Ovary (tissue), 9 donors: ENCODE measurements around the gene VAC14. TPM values are rescaled to one million over a fixed set of nuclear protein-coding genes. Genes with fewer than 3 reads are reported as not detected.

ENCODE experiments used
- DNase-seq, 5 donors: peaks; one replicate each; pipeline ENCODE4 v3.0.0-alpha.2; 2019 to 2020
- H3K27ac ChIP-seq, 2 donors: fragments of 200-600 bp; one replicate each; pipeline versions ENCODE4 v1.5.1 to v1.8.0; 2019 to 2022
- H3K27me3 ChIP-seq: fragments of 200-600 bp; one replicate; pipeline ENCODE4 v1.8.0; 2022
- H3K36me3 ChIP-seq: fragments of 200-600 bp; sonication (generic); one replicate; pipeline ENCODE4 v1.5.1; 2019
- H3K4me1 ChIP-seq: one replicate; pipeline ENCODE4 v1.8.1; 2013; ENCODE audit warnings: mild to moderate bottlenecking, moderate library complexity; ENCODE audit not compliant: insufficient read depth
- H3K4me3 ChIP-seq: fragments of 200-600 bp; sonication (generic); one replicate; pipeline ENCODE4 v1.5.1; 2017
- H3K9me3 ChIP-seq, 2 donors: fragments of 200-600 bp in 1 of 2; sonication (generic) in 1 of 2; one replicate each; pipeline versions ENCODE4 v1.5.1 to v1.8.1; 2013 to 2019; ENCODE audit warnings: mild to moderate bottlenecking in 1 of 2, moderate library complexity in 1 of 2
- EP300 ChIP-seq: sonication (generic); formaldehyde crosslinking; IDR thresholded peaks from one replicate; pipeline ENCODE4 v1.6.1; 2017; ENCODE audit warnings: antibody characterized with exemption
- POLR2A ChIP-seq: fragments of 450-650 bp; IDR thresholded peaks from one replicate; pipeline ENCODE4 v1.6.1; 2017; ENCODE audit warnings: antibody characterized with exemption, mild to moderate bottlenecking, moderate library complexity
- WGBS, 3 donors: extraction: QIAGEN DNeasy Blood & Tissue Kit in 1 of 3; methylation state at CpG; one replicate each; pipeline versions ENCODE4 v1.1.5 to v1.1.7; 2013 to 2017; 5-methylcytosine and 5-hydroxymethylcytosine counted together
- intact Hi-C, 4 donors: fragments of 100-400 bp; cut with DNase I; formaldehyde crosslinking; loops; one replicate each; pipeline versions ENCODE4 v1.11.0 to v1.15.1; 2022 to 2023
- polyA plus RNA-seq, 2 donors: library from polyadenylated mRNA; stranded (reverse); fragments of 200-250 nt in 1 of 2; fragments of 350-450 nt in 1 of 2; fragmentation: Illumina TruSeq in 1 of 2; extraction: RNeasy Lipid Tissue Mini Kit (QIAGEN cat#74804) in 1 of 2; gene quantifications; one replicate each; pipeline ENCODE4 v1.2.3, GENCODE V29; 2013 to 2014
- total RNA-seq, 7 donors: library from RNA; depleted of rRNA in 2 of 7; stranded (reverse); fragments of >200 nt in 2 of 7; fragmentation: NEBNext Ultra II Directional in 3 of 7; extraction: Animal tissue kit (Norgen Biotek cat#: 25700) in 3 of 7; gene quantifications; one replicate each; pipeline versions ENCODE4 v1.1.0 to v1.2.4, GENCODE V29; 2016 to 2023
- TF ChIP-seq, protein P1 (sequence below), 3 donors: fragments of 450-650 bp in 2 of 3; fragments of 200-600 bp in 1 of 3; IDR thresholded peaks; one replicate each; pipeline versions ENCODE4 v1.5.1 to v1.8.0; 2016 to 2022; ENCODE audit warnings: antibody characterized with exemption in 3 of 3, mild to moderate bottlenecking in 1 of 3
- donor health status: DM: no; HTN: no; CAD: no; lungs with moderate emphysema.
- donor health status: DM: no; HTN: no; CAD: no.
- donor health status: Bipolar disorder and iron deficiency.
- donor health status: DM: yes; HTN: yes; CAD: no.
- donor health status: DM: no; HTN: no; CAD: no.
- donor health status: DM: yes; HTN: yes; CAD: no.

The VAC14 gene
- total and polyA plus RNA-seq, 9 donors = 9.9 to 32.4 (median 21.1) TPM

DNA sequence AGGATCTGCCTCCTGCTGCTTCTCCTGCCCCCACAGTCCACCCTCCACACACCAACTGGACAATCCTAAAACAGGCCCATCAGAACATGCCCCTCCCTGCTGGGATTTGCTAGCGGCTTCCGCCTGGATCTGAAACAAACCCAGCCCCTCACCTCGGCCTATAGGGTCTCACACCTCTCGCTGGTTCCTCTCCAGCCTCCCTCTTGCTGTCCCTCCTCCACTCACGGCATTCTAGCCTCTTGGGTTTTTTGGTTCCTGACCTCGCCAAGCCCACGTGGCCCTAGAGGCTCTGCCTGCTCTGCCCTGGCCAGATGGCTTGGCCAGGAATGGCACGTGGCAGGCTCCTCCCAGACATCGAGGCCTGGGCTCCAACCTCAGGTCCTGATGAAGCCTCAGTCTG lies 99.4 kb downstream of the VAC14 start:
- Histone ChIP-seq H3K27ac (no peak overlapping the region), H3K27me3 (no peaks in the 10 kb centered on the region), H3K9me3 (no peaks in the 10 kb centered on the region), H3K4me1 (peaks cover 18% of the 10 kb centered on the region), H3K36me3 (no peaks in the 10 kb centered on the region), H3K4me3 (no peak overlapping the region)
- intact Hi-C loops = no loop called here
- WGBS, 3 donors = 79 to 86% (median 83%) methylated on average over 9 of the region's 9 CpGs
- DNase-seq = no peak
- TF ChIP-seq POLR2A (no peak), EP300 (no peak)
- TF ChIP-seq, protein P1, sequence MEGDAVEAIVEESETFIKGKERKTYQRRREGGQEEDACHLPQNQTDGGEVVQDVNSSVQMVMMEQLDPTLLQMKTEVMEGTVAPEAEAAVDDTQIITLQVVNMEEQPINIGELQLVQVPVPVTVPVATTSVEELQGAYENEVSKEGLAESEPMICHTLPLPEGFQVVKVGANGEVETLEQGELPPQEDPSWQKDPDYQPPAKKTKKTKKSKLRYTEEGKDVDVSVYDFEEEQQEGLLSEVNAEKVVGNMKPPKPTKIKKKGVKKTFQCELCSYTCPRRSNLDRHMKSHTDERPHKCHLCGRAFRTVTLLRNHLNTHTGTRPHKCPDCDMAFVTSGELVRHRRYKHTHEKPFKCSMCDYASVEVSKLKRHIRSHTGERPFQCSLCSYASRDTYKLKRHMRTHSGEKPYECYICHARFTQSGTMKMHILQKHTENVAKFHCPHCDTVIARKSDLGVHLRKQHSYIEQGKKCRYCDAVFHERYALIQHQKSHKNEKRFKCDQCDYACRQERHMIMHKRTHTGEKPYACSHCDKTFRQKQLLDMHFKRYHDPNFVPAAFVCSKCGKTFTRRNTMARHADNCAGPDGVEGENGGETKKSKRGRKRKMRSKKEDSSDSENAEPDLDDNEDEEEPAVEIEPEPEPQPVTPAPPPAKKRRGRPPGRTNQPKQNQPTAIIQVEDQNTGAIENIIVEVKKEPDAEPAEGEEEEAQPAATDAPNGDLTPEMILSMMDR (IDR thresholded peaks at IDR 0.05) = no peak

DNA sequence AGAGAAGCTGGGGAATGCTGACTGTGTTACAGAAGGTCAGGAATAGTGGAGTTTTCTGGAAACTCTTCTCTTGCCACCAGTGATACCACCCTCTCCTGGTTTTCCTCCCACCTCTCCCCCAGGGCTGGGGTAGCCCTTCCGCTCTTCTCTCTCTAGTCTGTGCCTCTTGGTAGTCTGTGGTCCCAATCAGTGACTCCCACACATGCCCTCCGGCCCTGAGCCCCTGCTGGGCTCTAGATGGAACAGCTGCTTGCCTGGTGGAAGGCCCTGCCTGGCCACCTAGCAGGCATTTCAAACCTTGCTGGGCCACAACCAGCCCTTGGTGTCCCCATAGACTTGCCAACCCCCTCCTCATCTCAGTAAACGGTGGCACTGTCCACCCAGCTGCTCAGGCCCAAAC lies 99.9 kb downstream of the VAC14 start:
- no peaks in the 10 kb centered on the region for H3K9me3 ChIP-seq
- no peak overlapping the region for H3K4me3 ChIP-seq
- TF ChIP-seq POLR2A (no peak), EP300 (no peak)
- TF ChIP-seq, protein P1 (IDR thresholded peaks at IDR 0.05) = no peak
- intact Hi-C loops = no loop called here
- peaks cover 12% of the 10 kb centered on the region for H3K4me1 ChIP-seq
- no peaks in the 10 kb centered on the region for H3K36me3 ChIP-seq
- H3K27me3 ChIP-seq = no peaks in the 10 kb centered on the region
- WGBS, 3 donors = 54 to 80% (median 63%) methylated on average over 3 of the region's 3 CpGs
- DNase-seq = no peak
- H3K27ac ChIP-seq = no peak overlapping the region

DNA sequence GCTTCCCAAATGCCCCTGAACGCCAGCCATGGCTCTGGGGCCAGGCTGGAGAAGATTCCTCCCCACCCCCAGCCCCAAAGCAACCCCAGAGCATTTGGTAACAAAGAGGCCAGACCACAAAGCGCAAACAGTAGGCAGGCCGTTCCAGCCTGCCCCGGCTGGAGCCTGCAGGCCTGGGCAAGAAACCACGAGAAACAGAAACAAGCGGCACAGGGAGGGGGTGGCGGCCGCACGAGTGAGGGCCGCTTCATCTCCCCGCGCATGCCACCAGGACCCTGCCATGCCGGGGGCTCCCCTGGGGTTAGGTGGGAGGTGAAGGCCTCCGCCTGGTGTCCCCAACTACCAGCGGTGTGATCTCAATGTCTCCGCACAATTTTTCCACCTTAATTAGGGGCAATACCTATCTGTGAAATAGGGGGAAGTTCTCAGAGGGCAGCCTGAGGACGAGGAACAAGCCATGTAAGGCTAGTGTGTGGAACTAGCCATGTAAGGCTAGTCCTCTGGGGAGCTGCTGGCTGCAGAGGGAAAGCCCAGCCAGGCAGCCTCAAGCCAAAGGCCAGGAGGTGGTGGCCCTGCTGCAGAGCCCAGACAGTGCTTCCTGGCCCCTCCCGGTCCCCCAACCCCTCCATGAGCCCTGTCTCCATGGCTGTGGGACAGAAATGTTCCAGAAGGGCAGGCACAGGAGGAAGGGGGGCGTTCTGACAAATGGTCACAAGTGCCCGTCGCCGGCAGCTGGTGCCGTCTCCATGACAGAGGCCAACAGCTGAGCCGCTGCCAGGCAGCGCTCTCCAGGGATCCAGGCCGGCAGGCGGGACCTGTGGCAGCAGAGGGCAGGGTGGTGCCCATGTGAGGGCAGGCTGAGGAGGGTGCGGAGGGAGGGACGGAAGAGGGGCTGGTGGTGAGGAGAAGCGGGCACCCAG lies 100.6 kb downstream of the VAC14 start:
- intact Hi-C loops = no loop called here
- Histone ChIP-seq H3K27ac (no peak overlapping the region), H3K4me1 (peaks cover 15% of the 10 kb centered on the region), H3K27me3 (no peaks in the 10 kb centered on the region), H3K9me3 (no peaks in the 10 kb centered on the region), H3K4me3 (no peak overlapping the region), H3K36me3 (no peaks in the 10 kb centered on the region)
- WGBS, 3 donors = 80 to 81% (median 81%) methylated on average over 30 of the region's 30 CpGs
- TF ChIP-seq, protein P1 (IDR thresholded peaks at IDR 0.05) = no peak
- no peak for TF ChIP-seq EP300
- TF ChIP-seq POLR2A = no peak
- DNase-seq = no peak

DNA sequence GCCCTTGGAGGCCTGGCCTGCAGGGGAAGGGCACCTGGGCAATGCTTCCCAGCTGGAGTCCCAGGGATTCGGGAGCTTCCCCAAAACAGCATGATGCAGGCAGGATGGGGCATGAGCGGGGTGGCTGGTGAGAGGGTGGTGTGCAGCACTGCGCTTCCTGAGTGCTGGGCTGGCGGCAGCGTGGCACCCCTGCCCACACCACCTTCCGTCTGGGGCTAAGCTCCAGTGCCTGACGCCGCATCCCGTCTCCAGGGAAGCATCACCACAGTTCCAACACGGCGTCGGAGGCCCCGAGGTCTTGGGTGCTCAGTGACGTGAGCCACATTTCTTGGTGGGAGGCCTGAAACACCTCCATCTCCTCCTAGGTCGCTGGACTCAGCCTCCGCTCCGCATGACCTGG lies 101.3 kb downstream of the VAC14 start:
- no peak overlapping the region for H3K4me3 ChIP-seq
- WGBS, 3 donors = 87 to 96% (median 94%) methylated on average over 17 of the region's 17 CpGs
- no peak overlapping the region for H3K27ac ChIP-seq
- no peak for DNase-seq
- H3K27me3 ChIP-seq = no peaks in the 10 kb centered on the region
- intact Hi-C loops = no loop called here
- peaks cover 17% of the 10 kb centered on the region for H3K4me1 ChIP-seq
- H3K36me3 ChIP-seq = no peaks in the 10 kb centered on the region
- no peaks in the 10 kb centered on the region for H3K9me3 ChIP-seq
- TF ChIP-seq EP300 (no peak), POLR2A (no peak)
- TF ChIP-seq, protein P1 (IDR thresholded peaks at IDR 0.05) = no peak
